Stomach (tissue), 9 donors: Measurements from ENCODE around the gene GGT6. TPM values are rescaled to one million over a fixed set of nuclear protein-coding genes. Genes with fewer than 3 reads are reported as not detected.

Source experiments
- DNase-seq, 2 donors: peaks; one replicate each; pipeline versions ENCODE4 v3.0.0 to v3.0.0-alpha.2; 2013 to 2019
- H3K27ac ChIP-seq, 5 donors: fragments of 200-600 bp in 4 of 5; sonication (generic) in 4 of 5; one replicate each; pipeline ENCODE4 v1.5.1; 2013 to 2019; ENCODE audit warnings: mild to moderate bottlenecking in 1 of 5, moderate library complexity in 1 of 5
- H3K27me3 ChIP-seq, 3 donors: fragments of 200-600 bp; sonication (generic); one replicate each; pipeline ENCODE4 v1.5.1; 2017 to 2019; ENCODE audit warnings: mixed run types in 1 of 3
- H3K36me3 ChIP-seq, 4 donors: fragments of 200-600 bp; sonication (generic); 1 replicate in 3 of 4; 2 replicates in 1 of 4; pipeline ENCODE4 v1.5.1; 2016 to 2019
- H3K4me1 ChIP-seq, 4 donors: fragments of 200-600 bp; sonication (generic); one replicate each; pipeline ENCODE4 v1.5.1; 2016 to 2019
- H3K4me3 ChIP-seq, 4 donors: fragments of 200-600 bp; sonication (generic) in 3 of 4; one replicate each; pipeline ENCODE4 v1.5.1; 2016 to 2019; ENCODE audit warnings: mild to moderate bottlenecking in 1 of 4
- H3K9me3 ChIP-seq, 4 donors: fragments of 200-600 bp; sonication (generic); one replicate each; pipeline ENCODE4 v1.5.1; 2016 to 2019
- EP300 ChIP-seq: sonication (generic); formaldehyde crosslinking; IDR thresholded peaks from one replicate; pipeline ENCODE4 v1.6.1; 2017; ENCODE audit warnings: antibody characterized with exemption
- POLR2A ChIP-seq, 4 donors: fragments of 450-650 bp; IDR thresholded peaks; one replicate each; pipeline ENCODE4 v1.6.1; 2016; ENCODE audit warnings: antibody characterized with exemption in 4 of 4, control low read depth in 2 of 4, mild to moderate bottlenecking in 1 of 4, moderate library complexity in 1 of 4
- POLR2AphosphoS5 ChIP-seq, 3 donors: sonication (generic); formaldehyde crosslinking; IDR thresholded peaks; one replicate each; pipeline ENCODE4 v1.6.1; 2016; ENCODE audit warnings: antibody characterized with exemption in 3 of 3
- WGBS, 5 donors: extraction: QIAGEN DNeasy Blood & Tissue Kit in 3 of 5; methylation state at CpG; one replicate each; pipeline versions ENCODE4 v1.1.5 to v1.1.7; 2013 to 2018; 5-methylcytosine and 5-hydroxymethylcytosine counted together
- intact Hi-C: fragments of 100-400 bp; cut with DNase I; formaldehyde crosslinking; loops from one replicate; pipeline ENCODE4 v1.15.1; 2023; ENCODE audit warnings: low total_unique reads
- polyA plus RNA-seq, 3 donors: library from polyadenylated mRNA; stranded (reverse); fragments of 200-250 nt; gene quantifications; one replicate each; pipeline ENCODE4 v1.2.3, GENCODE V29; 2013
- total RNA-seq, 5 donors: library from RNA; depleted of rRNA; stranded (reverse); fragments of >200 nt; gene quantifications; one replicate each; pipeline versions ENCODE4 v1.1.0 to v1.2.3, GENCODE V29; 2014 to 2016
- TF ChIP-seq, protein P1 (sequence below), 7 experiments: fragments of 450-650 bp in 4 of 7; fragments of 200-600 bp in 3 of 7; sonication (generic) in 3 of 7; IDR thresholded peaks; one replicate each; pipeline ENCODE4 v1.5.1; 2016 to 2019; ENCODE audit warnings: antibody characterized with exemption in 7 of 7, control low read depth in 2 of 7, mild to moderate bottlenecking in 1 of 7
- donor health status: healthy with polysubstance abuse.
- donor health status: Bipolar disorder and iron deficiency.
- donor health status: healthy.

GGT6 gene
- total and polyA plus RNA-seq, 8 donors: 4.4 to 147 (median 15.2) TPM

DNA sequence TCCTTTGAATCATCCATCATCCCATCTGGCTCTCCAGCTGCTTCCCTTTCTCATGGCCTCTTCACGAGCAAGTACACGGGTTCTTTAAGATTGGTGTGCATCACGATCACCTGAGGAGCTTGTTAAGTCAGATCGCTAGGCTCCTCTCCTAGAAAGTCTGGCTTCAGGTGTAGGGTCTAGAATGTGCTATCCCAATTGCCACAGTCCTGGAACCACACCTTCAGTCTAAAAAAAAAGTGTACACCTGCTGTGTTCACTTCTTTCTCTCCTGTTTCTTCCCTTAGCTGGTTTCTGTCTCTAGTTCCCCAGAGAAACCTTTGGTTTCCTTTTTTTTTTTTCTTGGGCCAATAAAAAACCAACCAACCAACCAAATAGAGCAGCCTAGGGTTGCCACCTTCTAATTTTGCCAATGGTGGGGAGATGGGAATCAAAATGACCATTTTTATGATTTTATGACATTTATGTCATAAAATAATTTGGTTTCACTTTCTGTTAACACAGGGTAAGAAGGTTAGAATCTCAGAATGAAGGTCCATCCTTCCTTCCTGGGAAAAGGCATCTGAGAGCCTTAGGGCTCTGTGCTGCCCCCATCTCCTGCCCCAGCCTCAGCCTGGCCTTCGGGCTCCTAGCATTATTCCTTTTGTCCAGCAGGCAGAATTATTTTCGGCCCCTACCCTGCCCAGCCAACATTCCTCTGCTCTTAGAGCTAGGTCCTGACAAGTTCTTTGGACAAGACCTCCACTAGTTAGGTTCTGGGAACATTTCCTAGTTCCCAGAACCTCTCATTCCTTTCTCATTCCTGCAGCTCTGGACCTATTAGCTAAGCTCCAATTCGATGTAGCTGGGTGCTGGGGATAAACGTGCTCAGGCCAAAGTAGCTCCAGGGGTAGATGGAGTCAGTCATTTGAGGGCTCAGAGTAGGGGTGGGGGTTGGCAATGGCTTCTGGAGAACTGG is 1.9 kb upstream of the GGT6 start:
- TF ChIP-seq, protein P1, sequence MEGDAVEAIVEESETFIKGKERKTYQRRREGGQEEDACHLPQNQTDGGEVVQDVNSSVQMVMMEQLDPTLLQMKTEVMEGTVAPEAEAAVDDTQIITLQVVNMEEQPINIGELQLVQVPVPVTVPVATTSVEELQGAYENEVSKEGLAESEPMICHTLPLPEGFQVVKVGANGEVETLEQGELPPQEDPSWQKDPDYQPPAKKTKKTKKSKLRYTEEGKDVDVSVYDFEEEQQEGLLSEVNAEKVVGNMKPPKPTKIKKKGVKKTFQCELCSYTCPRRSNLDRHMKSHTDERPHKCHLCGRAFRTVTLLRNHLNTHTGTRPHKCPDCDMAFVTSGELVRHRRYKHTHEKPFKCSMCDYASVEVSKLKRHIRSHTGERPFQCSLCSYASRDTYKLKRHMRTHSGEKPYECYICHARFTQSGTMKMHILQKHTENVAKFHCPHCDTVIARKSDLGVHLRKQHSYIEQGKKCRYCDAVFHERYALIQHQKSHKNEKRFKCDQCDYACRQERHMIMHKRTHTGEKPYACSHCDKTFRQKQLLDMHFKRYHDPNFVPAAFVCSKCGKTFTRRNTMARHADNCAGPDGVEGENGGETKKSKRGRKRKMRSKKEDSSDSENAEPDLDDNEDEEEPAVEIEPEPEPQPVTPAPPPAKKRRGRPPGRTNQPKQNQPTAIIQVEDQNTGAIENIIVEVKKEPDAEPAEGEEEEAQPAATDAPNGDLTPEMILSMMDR (IDR thresholded peaks at IDR 0.05): no peak
- TF ChIP-seq EP300: no peak
- TF ChIP-seq POLR2A (IDR thresholded peaks at IDR 0.05): no peak
- no peak for TF ChIP-seq POLR2AphosphoS5 (IDR thresholded peaks at IDR 0.05)
- H3K4me3 ChIP-seq: no peak overlapping the region
- no peaks in the 10 kb centered on the region for H3K36me3 ChIP-seq
- H3K27ac ChIP-seq: peak overlapping the region in 2 of 5 donors; percentile 22 to 52
- intact Hi-C loops: no loop called here
- peaks cover 4 to 40% (median 22%) of the 10 kb centered on the region in 4 donors for H3K4me1 ChIP-seq
- H3K9me3 ChIP-seq: no peaks in the 10 kb centered on the region
- DNase-seq: no peak
- 63 to 81% (median 76%) methylated on average over 8 of the region's 8 CpGs for WGBS, 5 donors
- H3K27me3 ChIP-seq: no peaks in the 10 kb centered on the region

- Histone ChIP-seq H3K27me3 (no peaks in the 10 kb centered on the region), H3K9me3 (no peaks in the 10 kb centered on the region), H3K4me1 (peaks cover 7 to 37% (median 29%) of the 10 kb centered on the region in 4 donors), H3K4me3 (no peak overlapping the region), H3K27ac (no peak overlapping the region), H3K36me3 (no peaks in the 10 kb centered on the region)
- no peak for TF ChIP-seq POLR2AphosphoS5 (IDR thresholded peaks at IDR 0.05)
- intact Hi-C loops: no loop called here
- DNase-seq: no peak
- 53 to 70% (median 54%) methylated on average over 11 of the region's 11 CpGs for WGBS, 5 donors
These were observed 470 bp upstream of the GGT6 start for GRCh38 chr17:4560837-4561256.

DNA sequence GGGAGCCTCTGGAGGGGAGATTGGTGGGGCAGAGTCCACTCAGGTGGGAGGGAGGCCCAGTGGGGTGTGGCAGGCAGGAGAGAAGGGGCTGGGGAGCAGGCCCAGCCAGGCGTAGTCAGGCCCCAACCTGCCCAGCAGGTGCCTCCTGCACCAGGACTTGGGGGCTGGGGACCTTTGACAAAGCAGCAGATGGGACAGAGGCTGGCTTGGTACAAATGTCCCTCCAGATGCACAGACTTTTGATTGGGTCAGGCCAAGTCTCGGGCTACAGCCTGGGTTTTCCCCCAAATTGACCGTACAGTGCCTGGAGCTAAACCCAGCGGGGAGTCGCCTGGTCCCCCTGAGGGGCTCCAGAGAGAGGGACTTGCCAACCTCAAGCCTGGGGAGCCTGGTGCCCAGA is 411 bp downstream of the GGT6 start:
- intact Hi-C loops: no loop called here
- 29 to 77% (median 42%) methylated on average over 5 of the region's 5 CpGs for WGBS, 5 donors
- H3K9me3 ChIP-seq: no peaks in the 10 kb centered on the region
- peaks cover 10 to 40% (median 29%) of the 10 kb centered on the region in 4 donors for H3K4me1 ChIP-seq
- H3K4me3 ChIP-seq: peak overlapping the region; percentile 18 to 41 (median 34)
- H3K27me3 ChIP-seq: no peaks in the 10 kb centered on the region
- peak in 1 of 2 donors; percentile 55 for DNase-seq
- H3K27ac ChIP-seq: peak overlapping the region; percentile 69 to 73 (median 70)
- TF ChIP-seq POLR2AphosphoS5 (IDR thresholded peaks at IDR 0.05) (no peak), EP300 (no peak), POLR2A (IDR thresholded peaks at IDR 0.05) (no peak)
- H3K36me3 ChIP-seq: no peaks in the 10 kb centered on the region

DNA sequence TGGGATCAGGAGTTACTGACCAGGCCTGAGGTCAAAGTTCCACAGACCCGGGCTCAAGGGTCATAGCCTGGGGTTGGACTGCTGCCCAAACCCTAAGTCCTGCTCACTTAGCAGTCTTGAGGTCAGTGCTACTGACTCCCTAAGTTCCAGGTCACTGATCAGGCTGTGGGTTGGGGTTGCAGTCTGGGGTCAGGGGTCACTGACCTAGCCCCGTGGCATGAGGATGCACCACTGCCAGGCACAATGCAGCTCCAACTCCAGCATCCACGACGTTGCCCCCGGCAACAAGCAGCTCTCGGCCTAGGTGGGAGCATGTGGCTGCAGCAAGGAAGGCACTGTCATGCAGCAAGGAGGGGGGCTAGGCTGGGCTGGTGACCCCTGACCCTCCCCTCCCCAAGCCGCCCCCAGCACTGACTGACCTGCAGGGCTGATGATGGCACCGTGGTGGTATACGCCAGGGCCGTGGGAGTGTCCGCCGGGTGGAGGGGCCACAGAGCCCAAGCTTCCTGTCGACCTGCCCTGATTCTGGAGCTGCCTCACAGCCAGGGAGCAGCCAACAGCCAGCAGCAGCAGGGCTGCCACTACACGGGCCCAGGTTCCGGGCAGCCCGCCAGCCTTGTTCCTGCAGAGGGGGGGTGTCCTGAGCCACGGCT is 1.1 kb downstream of the GGT6 start:
- WGBS, 5 donors: 28 to 60% (median 36%) methylated on average over 3 to 17 of the region's 17 CpGs
- H3K27me3 ChIP-seq: no peaks in the 10 kb centered on the region
- no peaks in the 10 kb centered on the region for H3K9me3 ChIP-seq
- peak overlapping the region; percentile 18 to 41 (median 34) for H3K4me3 ChIP-seq
- peak overlapping the region in 3 of 5 donors; percentile 69 to 73 (median 70) for H3K27ac ChIP-seq
- peak; percentile 39 to 51 for DNase-seq
- H3K36me3 ChIP-seq: no peaks in the 10 kb centered on the region
- TF ChIP-seq, protein P1 (IDR thresholded peaks at IDR 0.05): no peak
- no peak for TF ChIP-seq POLR2A (IDR thresholded peaks at IDR 0.05)
- no peak for TF ChIP-seq EP300
- TF ChIP-seq POLR2AphosphoS5 (IDR thresholded peaks at IDR 0.05): no peak
- intact Hi-C loops: no loop called here
- peaks cover 17 to 47% (median 36%) of the 10 kb centered on the region in 4 donors for H3K4me1 ChIP-seq

GRCh38 chr17:4558347-4558971 is 1.9 kb downstream of the GGT6 start:
- intact Hi-C loops: no loop called here
- no peaks in the 10 kb centered on the region for H3K9me3 ChIP-seq
- H3K27me3 ChIP-seq: no peaks in the 10 kb centered on the region
- 78 to 86% (median 81%) methylated on average over 15 to 24 of the region's 24 CpGs for WGBS, 5 donors
- H3K36me3 ChIP-seq: peaks cover 0 to 7% (median 6%) of the 10 kb centered on the region in 4 donors
- H3K4me3 ChIP-seq: no peak overlapping the region
- H3K27ac ChIP-seq: no peak overlapping the region
- TF ChIP-seq EP300 (no peak), POLR2AphosphoS5 (IDR thresholded peaks at IDR 0.05) (no peak), POLR2A (IDR thresholded peaks at IDR 0.05) (no peak)
- TF ChIP-seq, protein P1 (IDR thresholded peaks at IDR 0.05): no peak
- DNase-seq: no peak
- H3K4me1 ChIP-seq: peaks cover 22 to 55% (median 44%) of the 10 kb centered on the region in 4 donors
